ENCODE results near the gene TAX1BP3.

The TAX1BP3 gene

DNA sequence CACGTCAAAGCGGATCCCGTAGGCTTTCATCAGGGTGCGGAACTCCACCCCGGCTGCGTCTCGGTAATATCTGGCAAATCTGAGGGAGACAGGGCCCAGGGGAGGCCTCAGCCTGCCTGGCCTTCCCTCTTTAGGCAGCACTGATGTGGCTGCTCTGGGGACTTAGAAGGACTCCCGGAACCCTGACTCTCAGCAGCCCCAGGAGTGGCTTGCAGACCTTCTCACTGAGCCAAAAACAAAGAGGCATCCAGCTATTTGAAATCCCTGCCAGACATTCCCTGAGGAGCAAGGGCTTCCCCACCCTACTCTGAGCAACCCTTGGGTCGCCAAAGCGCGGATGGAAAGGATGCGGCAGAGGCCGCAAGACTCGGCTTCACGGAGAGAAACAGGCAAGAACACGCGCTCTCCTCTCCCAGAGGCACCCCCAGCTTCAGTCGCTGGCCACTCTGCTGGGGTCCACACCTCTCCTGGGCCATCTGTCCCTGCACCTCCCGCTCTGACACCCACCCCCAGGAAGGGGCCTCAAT, 19.7 kb upstream of the TAX1BP3 start:
- no peak for DNase-seq

DNA sequence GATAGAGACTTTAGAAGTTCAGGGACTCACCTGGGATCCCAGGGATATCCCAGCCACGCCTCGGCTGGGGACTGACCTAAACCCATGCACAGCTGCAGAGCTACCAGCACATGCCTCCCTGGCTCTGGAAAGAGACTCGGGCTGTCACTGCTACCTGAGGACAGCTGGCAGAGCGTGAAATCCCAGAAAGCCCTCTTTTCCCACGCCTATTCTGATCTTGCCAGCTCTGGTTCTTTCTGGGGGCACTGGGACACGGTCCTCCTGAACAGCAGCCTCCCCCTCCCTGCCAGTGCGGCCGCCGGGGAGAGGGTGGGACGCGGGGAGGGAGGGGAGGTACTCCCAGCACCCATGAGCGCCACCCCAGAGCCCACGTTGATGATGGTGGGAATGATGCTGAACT, 16.8 kb upstream of the TAX1BP3 start:
- DNase-seq = no peak

- DNase-seq = peak; percentile 74
Measured at GRCh38 chr17:3683054-3683511, 14.7 kb upstream of the TAX1BP3 start.

DNA sequence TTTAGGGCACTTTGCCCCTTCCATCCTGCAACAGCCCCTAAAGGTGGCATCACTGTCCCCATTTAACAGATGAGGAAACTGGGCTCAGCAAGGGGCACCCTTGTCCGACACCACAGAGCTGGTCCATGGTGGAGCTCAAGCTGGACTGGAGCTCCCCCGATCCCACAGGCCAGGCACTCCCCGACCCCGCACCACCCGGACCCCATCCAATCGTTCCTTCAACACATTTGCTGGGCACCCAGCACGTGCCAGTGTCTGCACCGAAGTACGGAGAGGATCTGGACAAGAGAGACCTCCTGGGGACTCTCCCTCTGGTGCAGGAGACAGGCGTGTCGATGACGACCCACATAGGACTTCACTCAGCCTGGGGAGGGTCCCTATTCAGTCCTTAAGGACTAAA, 13.7 kb upstream of the TAX1BP3 start:
- no peak for DNase-seq

DNA sequence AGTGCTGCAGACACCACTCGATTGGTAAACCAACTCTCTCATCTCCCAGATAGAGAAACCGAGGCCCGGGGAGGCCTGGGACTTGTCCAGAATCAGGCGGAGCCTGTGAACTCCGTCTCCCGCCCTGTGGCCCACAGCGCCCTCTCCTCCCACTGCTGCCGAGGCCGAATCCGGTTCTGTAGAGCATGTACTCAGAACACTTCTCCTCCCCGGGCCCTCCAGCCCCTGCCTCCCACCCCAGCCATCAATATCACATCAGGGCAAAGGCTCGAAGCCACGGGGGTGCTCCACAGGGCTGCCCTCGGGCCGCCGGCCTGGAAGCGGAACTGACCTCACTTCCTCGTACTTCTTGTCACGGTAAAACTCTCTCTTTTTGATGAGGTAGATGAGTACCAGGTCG, 13.2 kb upstream of the TAX1BP3 start:
- no peak for DNase-seq

- no peak for DNase-seq
Measured at GRCh38 chr17:3681057-3681456, 12.7 kb upstream of the TAX1BP3 start.

DNA sequence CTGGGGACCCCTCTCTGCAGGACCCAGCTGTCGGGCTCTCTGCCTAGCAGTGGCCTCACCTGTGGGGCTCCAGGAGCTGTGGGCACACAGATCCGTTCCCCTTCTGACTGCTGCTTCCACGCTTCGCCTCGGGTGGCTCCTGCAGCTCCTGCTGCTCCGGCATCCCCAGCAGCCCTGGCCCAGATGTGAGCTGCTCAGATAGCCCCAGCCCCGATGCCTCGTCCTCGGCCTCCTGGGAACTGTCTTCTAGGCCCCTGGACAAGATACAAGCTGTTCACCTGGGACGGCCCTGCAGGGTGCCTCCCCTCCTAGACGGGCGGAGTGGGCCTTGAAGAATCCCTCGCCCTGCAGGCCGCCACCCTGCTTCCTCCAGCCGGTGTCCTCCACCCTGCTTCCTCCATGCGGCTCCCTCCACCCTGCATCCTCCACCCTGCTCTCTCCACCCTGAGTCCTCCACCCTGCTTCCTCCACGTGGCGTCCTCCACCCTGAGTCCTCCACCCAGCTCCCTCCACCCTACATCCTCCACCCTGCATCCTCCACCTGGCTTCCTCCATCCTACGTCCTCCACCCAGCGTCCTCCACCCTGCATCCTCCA, 11.3 kb upstream of the TAX1BP3 start:
- DNase-seq = no peak

- DNase-seq = no peak
Measured at GRCh38 chr17:3678821-3679530, 10.6 kb upstream of the TAX1BP3 start.

DNA sequence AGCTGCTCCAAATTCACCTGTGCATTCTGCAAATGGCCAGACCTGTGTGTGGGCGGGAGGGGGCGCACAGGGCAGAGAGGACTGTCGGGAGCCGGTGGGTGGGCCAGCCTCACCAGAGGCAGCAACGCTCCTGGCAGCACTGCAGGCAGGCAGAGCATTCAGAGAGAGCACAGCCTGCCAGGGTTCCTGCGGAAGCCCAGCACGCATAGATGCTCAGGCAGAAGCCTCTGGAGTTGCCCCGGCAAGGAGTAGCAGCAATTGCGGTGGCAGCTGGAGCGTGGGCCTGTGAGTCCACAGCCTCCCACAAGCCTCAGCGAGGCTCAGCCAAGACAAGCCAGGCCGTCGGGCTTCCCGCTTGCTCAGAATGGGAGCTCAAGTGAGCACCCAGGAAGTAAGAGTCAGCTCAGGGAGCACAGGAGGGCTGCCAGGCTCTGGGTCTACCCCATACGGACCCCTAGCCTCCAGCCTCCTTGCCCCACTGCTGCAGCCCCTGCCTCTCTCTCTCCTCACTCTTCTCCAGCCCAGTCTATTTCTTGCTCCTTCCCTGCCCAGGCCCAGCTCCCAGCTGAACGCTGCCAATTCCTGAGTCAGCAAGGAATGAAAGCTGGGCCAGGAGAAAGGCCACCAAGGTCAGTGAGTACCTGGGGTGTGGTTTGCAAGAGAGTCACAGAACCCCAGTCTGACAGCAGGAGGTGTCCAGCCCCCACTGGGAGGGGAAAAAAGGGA, 9.9 kb upstream of the TAX1BP3 start:
- DNase-seq = no peak

DNA sequence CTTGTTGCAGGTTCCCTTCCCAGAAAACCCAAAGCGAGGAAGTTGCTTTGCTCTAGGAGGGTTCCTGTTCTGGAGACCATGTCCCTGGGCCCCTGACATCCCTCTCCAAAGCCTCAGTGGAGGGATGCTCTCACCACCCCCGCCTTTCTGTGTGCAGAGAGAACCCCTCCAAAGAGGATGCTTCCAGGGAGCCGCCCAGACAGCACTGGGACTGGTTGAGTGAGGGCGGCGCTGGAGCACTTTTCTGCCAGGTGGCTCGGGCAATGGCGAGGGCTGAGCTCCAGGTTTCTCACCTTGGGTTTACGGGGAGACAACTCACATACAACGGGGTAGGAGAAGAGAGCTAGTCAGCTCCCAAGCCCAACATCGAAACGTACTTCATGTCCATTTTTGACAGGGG, 7.5 kb upstream of the TAX1BP3 start:
- DNase-seq = no peak

- DNase-seq = no peak
Measured at GRCh38 chr17:3672571-3672970, 4.2 kb upstream of the TAX1BP3 start.

GRCh38 chr17:3669548-3669947, 1.2 kb upstream of the TAX1BP3 start:
- DNase-seq = no peak

GRCh38 chr17:3669085-3669347, 638 bp upstream of the TAX1BP3 start:
- no peak for DNase-seq

DNA sequence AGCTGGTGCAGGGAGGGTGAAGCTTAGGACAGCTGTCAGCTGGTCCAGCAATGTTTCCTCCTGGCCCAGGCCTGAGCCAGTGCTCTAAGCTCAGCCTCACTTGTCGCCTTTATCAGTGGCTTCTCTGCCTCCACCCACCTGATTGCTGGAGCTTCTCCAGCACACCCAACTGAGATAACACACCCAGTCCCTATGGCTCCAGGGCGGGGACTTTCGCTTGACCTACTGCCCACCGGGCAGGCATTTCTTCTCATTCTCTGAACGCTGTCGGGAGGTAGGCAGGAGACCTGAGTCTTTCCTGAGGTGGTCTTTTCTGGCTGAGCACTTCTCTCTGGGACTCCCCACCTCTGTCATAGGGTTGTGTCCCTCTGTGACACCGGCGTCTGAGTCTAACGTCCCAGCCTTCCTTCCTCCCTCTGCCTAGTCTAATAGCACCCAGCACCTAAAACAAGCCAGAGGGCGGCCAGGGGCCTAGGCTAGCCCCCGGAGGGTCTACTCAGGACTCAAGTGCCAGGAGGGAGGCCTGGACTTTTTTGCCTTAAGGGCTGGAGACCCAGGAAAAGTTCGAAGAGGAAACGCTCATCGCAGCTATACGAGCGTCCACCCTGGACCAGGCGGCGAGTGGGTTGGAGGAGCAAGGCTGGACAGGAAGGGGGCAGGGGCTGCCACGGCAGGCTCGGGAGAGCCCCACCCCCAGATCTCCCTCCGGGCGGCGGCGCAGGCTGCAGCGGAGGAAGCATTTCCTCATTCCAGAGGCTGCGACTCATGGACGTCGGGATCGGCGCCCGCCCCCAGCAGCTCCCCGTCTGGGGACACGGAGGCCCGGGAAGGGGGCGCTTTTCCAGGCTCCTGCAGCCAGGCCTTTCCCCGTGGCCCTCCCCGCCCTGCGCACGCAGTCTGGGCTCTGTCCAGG, 756 bp downstream of the TAX1BP3 start:
- DNase-seq = peak; percentile 36

GRCh38 chr17:3666516-3666915, 1.9 kb downstream of the TAX1BP3 start:
- no peak for DNase-seq

DNA sequence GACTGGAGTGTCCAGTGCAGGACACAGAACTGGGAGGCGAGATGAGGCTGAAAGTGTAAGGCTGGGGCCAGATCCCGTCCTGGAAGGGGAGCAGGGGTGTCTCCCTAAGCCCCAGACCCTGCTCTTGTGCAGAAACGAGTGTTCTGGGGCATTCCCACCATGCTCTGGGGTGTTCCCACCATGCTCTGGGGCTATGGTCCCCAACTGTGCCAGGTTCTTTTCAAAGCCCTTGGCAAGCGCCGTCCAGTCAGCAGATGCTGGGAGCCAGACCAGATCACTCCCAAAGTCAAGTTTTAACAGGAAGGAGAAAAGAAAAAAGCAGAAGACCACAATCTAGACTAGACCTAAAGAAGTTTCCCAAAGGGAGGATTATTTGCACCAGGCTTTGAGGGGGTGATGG, 2.5 kb downstream of the TAX1BP3 start:
- no peak for DNase-seq

- no peak for DNase-seq
Measured at GRCh38 chr17:3663102-3664011, 5.0 kb downstream of the TAX1BP3 start.

DNA sequence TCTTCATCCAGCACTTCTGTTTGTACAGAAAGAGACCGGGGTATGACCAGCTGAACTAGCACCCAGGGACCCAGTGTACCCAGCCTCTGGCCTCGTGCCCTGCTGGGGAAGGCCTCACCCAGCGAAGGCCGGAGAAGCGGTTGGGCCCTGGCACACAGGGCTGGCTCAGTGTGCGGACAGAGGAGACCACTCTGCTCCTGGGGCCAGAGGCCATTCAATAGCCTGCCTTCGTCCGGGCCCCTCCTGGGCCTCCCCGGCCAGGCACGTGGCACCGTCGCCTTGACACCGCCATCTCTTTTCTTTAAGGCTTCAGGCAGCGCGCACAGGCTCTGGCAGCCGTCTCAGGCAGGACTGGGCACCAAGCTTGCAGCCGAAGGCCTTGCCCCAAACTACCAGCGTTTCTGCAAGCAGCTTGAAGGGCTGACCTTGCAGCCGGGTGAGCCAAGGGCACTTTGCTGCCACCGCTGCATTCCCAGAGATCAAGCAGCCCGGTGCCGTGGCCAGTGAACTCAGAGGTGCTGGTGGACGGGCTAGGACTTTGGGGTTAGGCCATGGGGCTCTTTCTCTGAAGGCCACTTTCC, 8.0 kb downstream of the TAX1BP3 start:
- no peak for DNase-seq

- DNase-seq = no peak
Measured at GRCh38 chr17:3659541-3660111, 8.8 kb downstream of the TAX1BP3 start.

DNA sequence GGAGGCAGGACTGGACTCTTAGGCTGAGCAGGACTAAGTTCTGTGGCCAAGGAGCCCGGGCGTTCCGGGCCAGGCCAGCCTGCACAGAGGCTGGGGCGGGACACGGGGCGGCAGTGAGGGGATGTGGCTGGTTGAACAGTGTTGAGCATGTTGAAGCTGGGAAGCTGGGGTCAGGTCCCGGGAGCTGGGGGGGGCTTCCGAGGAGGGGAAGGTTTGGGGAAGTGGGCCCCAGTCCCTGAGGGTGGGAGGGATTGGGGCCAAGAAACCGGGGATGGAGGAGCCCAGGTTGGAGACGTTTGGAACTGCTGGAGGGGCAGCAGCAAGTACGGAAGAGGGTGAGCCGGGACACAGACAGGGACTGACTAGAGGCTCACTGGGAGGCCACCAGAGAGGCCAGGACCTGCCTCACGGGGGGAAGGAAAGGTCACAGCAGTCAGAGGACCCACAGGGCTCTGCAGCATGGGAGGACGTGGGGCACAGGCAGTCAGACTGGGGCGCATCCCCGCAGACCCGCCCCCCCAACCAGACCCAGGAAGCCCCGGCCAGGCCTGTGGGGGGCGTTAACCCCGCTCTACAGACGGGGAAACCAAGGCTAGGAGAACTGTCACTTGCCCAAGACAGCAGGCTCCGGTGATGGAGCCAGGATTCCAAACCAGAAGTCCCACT, 9.5 kb downstream of the TAX1BP3 start:
- no peak for DNase-seq
